SK-N-SH (cell line): ENCODE data around the gene PRAME. TPM values are rescaled to one million over a fixed set of nuclear protein-coding genes. Genes with fewer than 3 reads are reported as not detected.

Source experiments
- CTCF ChIA-PET: fragments of 300-600, 350-600 bp; formaldehyde crosslinking; extraction: SDS; loops from one replicate; lab custom pipeline; 2021; lab: Yijun Ruan, JAX
- POLR2A ChIA-PET: fragments of 350-600 bp; sonication (Branson Sonifier 250); formaldehyde crosslinking; extraction: SDS; loops from one replicate; lab custom pipeline; 2020; ENCODE audit warnings: antibody characterized with exemption, inconsistent platforms; lab: Yijun Ruan, JAX
- DNase-seq: peaks from one replicate; pipeline ENCODE4 v3.0.0; 2012
- H2AFZ ChIP-seq: fragments of 200-600 bp; sonication (generic); 2 replicates; pipeline ENCODE4 v1.8.1; 2016; ENCODE audit warnings: antibody characterized with exemption, mild to moderate bottlenecking, low read depth
- H3F3A ChIP-seq: fragments of 200-600 bp; sonication (generic); replicated peaks from 2 replicates; pipeline ENCODE3; 2016; ENCODE audit warnings: antibody characterized with exemption, mild to moderate bottlenecking; ENCODE audit not compliant: insufficient read depth
- H3K27ac ChIP-seq, 2 experiments: fragments of 200-500 bp in 1 of 2; fragments of 200-600 bp in 1 of 2; sonication (Bioruptor generic) in 1 of 2; sonication (generic), shearing (Covaris generic) in 1 of 2; 2 replicates each; pipeline versions ENCODE4 v1.5.1 to v1.6.1; 2014 to 2016; ENCODE audit warnings: low read depth in 2 of 2, inconsistent platforms in 1 of 2, low read length in 1 of 2, mild to moderate bottlenecking in 1 of 2, mixed read lengths in 1 of 2
- H3K27me3 ChIP-seq: fragments of 200-600 bp; sonication (generic), shearing (Covaris generic); 2 replicates; pipeline ENCODE4 v1.6.1; 2016; ENCODE audit warnings: mixed run types; ENCODE audit not compliant: insufficient read depth
- H3K36me3 ChIP-seq, 2 experiments: fragments of 200-500 bp in 1 of 2; fragments of 200-600 bp in 1 of 2; sonication (Bioruptor generic) in 1 of 2; sonication (generic) in 1 of 2; replicated peaks in 1 of 2; 2 replicates each; pipeline versions ENCODE3 to v1.5.1; 2014 to 2016; ENCODE audit warnings: low read length in 1 of 2, mild to moderate bottlenecking in 1 of 2; ENCODE audit not compliant: insufficient read depth in 2 of 2, control insufficient read depth in 1 of 2
- H3K4me1 ChIP-seq, 2 experiments: fragments of 200-500 bp in 1 of 2; fragments of 200-600 bp in 1 of 2; sonication (Bioruptor generic) in 1 of 2; sonication (generic), shearing (Covaris generic) in 1 of 2; 2 replicates each; pipeline versions ENCODE4 v1.5.1 to v1.6.1; 2014 to 2016; ENCODE audit warnings: low read depth in 1 of 2, low read length in 1 of 2, mixed run types in 1 of 2; ENCODE audit not compliant: insufficient read depth in 2 of 2, control insufficient read depth in 1 of 2
- H3K4me2 ChIP-seq: fragments of 200-600 bp; sonication (generic), shearing (Covaris generic); 2 replicates; pipeline ENCODE4 v1.6.1; 2017; ENCODE audit warnings: mixed run types
- H3K4me3 ChIP-seq, 2 experiments: fragments of 200-500 bp in 1 of 2; fragments of 200-600 bp in 1 of 2; sonication (Bioruptor generic) in 1 of 2; sonication (generic), shearing (Covaris generic) in 1 of 2; 2 replicates each; pipeline versions ENCODE4 v1.5.1 to v1.8.1; 2014 to 2016; ENCODE audit warnings: low read depth in 2 of 2, inconsistent platforms in 1 of 2, low read length in 1 of 2, mild to moderate bottlenecking in 1 of 2, mixed read lengths in 1 of 2, moderate library complexity in 1 of 2
- H3K79me2 ChIP-seq: fragments of 200-600 bp; sonication (generic); 2 replicates; pipeline ENCODE4 v1.8.1; 2017; ENCODE audit warnings: mild to moderate bottlenecking; ENCODE audit not compliant: insufficient read depth
- H3K9ac ChIP-seq: fragments of 200-600 bp; sonication (generic); 2 replicates; pipeline ENCODE4 v1.6.1; 2017; ENCODE audit warnings: mixed run types
- H3K9me2 ChIP-seq: fragments of 200-600 bp; sonication (generic); 2 replicates; pipeline ENCODE4 v1.6.1; 2017; ENCODE audit warnings: mixed run types
- H3K9me3 ChIP-seq: fragments of 200-600 bp; sonication (generic); 2 replicates; pipeline ENCODE4 v1.6.1; 2017; ENCODE audit warnings: mixed run types, mild to moderate bottlenecking, moderate library complexity
- H4K20me1 ChIP-seq: fragments of 200-600 bp; sonication (generic); 2 replicates; pipeline ENCODE4 v1.6.1; 2017; ENCODE audit warnings: mild to moderate bottlenecking, mixed run types; ENCODE audit not compliant: insufficient read depth
- CHD2 ChIP-seq: fragments of 150-350 bp; IDR thresholded peaks from 2 replicates; pipeline ENCODE4 v1.6.1; 2018; ENCODE audit warnings: low read length; ENCODE audit not compliant: partially characterized antibody
- EZH2phosphoT487 ChIP-seq: fragments of 200-600 bp; sonication (generic); IDR thresholded peaks from 2 replicates; pipeline ENCODE4 v1.6.1; 2017; ENCODE audit warnings: low read depth, mixed run types, mild to moderate bottlenecking, antibody characterized with exemption, moderate library complexity, borderline replicate concordance
- FOSL2 ChIP-seq: IDR thresholded peaks from 2 replicates; pipeline ENCODE4 v1.4.0; 2012; ENCODE audit warnings: low read depth, mild to moderate bottlenecking, moderate library complexity, borderline replicate concordance
- FOXM1 ChIP-seq: IDR thresholded peaks from 2 replicates; pipeline ENCODE4 v1.4.0; 2012; ENCODE audit warnings: low read depth, mild to moderate bottlenecking
- GATA2 ChIP-seq: sonication (generic); formaldehyde crosslinking; IDR thresholded peaks from 2 replicates; pipeline ENCODE4 v1.5.0; 2020; ENCODE audit warnings: mild to moderate bottlenecking, missing genetic modification reagents
- JUND ChIP-seq: IDR thresholded peaks from 2 replicates; pipeline ENCODE4 v1.4.0; 2012
- MEF2A ChIP-seq: IDR thresholded peaks from 2 replicates; pipeline ENCODE4 v1.4.0; 2012; ENCODE audit warnings: low read depth, borderline replicate concordance
- MXI1 ChIP-seq: IDR thresholded peaks from 2 replicates; pipeline ENCODE4 v1.6.1; 2012; ENCODE audit warnings: mild to moderate bottlenecking, low read depth, low read length, improper control_type of control experiment
- POLR2AphosphoS5 ChIP-seq: IDR thresholded peaks from 2 replicates; pipeline ENCODE4 v1.6.1; 2012; ENCODE audit warnings: low read depth, low read length
- RAD21 ChIP-seq: IDR thresholded peaks from 2 replicates; pipeline ENCODE4 v1.6.1; 2012; ENCODE audit warnings: mild to moderate bottlenecking, low read length
- RFX5 ChIP-seq: IDR thresholded peaks from 2 replicates; pipeline ENCODE4 v1.6.1; 2012; ENCODE audit warnings: mild to moderate bottlenecking, improper control_type of control experiment, low read length
- SIN3A ChIP-seq: IDR thresholded peaks from 2 replicates; pipeline ENCODE4 v1.6.1; 2012; ENCODE audit warnings: low read depth, mild to moderate bottlenecking, low read length, moderate library complexity, borderline replicate concordance
- SMC3 ChIP-seq: IDR thresholded peaks from 2 replicates; pipeline ENCODE4 v1.6.1; 2012; ENCODE audit warnings: low read depth, low read length, improper control_type of control experiment
- TAF1 ChIP-seq: IDR thresholded peaks from 2 replicates; pipeline ENCODE4 v1.6.1; 2012; ENCODE audit warnings: low read depth, mild to moderate bottlenecking, low read length, moderate library complexity, borderline replicate concordance
- WGBS: methylation state at CpG from one replicate; pipeline ENCODE4 v1.1.6; 2017; ENCODE audit warnings: low lambda C conversion rate; 5-methylcytosine and 5-hydroxymethylcytosine counted together
- polyA plus RNA-seq, 3 experiments: library from polyadenylated mRNA; depleted of rRNA; stranded (reverse); fragments of >200 nt; gene quantifications; 2 replicates each; pipeline ENCODE4 v1.2.3, GENCODE V29; 2012
- TF ChIP-seq, protein P1 (sequence below): fragments of 150-350 bp; IDR thresholded peaks from 2 replicates; pipeline ENCODE4 v1.6.1; 2017; ENCODE audit warnings: antibody characterized with exemption, low read length, low read depth, borderline replicate concordance
- TF ChIP-seq, protein P2 (sequence below): IDR thresholded peaks from 2 replicates; pipeline ENCODE4 v1.4.0; 2012; ENCODE audit warnings: low read depth, borderline replicate concordance
- TF ChIP-seq, protein P3 (sequence below): IDR thresholded peaks from 2 replicates; pipeline ENCODE4; 2012

The PRAME gene
- polyA plus RNA-seq, 1 of the 3 experiments (the other 2 are of a cell fraction) = 193 TPM

DNA sequence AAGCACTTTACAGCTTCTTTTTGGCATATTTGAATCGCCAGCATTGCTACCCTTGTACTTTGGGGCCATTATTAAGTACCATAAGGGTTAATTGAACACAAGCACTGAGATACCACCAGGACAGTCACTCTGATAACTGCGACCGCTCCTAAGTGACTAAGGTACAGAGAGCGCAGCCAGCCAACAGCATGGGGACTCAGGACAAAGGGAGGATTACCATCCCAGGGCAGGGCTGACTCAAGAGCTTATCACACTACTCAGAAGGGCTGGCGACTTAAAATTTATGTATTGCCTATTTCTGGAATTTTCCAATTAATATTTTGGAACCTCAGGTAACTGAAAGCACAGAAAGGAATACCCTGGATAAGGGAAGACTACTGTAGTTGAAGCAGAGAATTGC is 39.5 kb downstream of the PRAME start:
- no peak overlapping the region for H3K4me3 ChIP-seq
- CTCF ChIA-PET = interaction anchor here (0.8 to 1.9 kb wide), 2 partner anchors 11 to 57 kb away, joined by 3 to 21 read pairs; partner anchors contain the start of gene ZNF280B

DNA sequence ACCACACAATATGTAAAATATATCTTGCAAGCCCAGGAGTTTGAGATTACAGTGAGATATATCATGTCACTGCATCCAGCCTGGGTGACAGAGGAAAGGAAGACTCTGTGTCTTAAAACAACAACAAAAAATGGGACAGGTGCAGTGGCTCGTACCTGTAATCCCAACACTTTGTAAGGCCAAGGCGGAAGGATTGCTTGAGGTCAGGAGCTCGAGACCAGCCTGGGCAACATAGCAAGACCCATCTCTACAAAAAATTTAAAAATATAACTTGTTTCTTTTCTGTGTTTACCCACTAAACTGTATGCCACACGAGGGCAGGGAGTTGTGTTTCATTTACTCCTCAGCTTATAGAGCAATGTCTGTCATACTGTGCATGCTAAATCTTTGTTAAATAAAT is 42.1 kb downstream of the PRAME start:
- WGBS = 34% methylated on average over 4 of the region's 4 CpGs
- no peaks in the 10 kb centered on the region for H4K20me1 ChIP-seq
- no peaks in the 10 kb centered on the region for H3K9me2 ChIP-seq
- H3K36me3 ChIP-seq = no peaks in the 10 kb centered on the region
- no peak overlapping the region for H3K9ac ChIP-seq
- H3F3A ChIP-seq = no peaks in the 10 kb centered on the region
- CTCF ChIA-PET = interaction anchor here (1.1 kb wide), 1 partner anchor 54 kb away, joined by 3 read pairs; no protein-coding TSS in a partner anchor
- TF ChIP-seq JUND (no peak), RFX5 (no peak), POLR2AphosphoS5 (no peak), MEF2A (no peak), MXI1 (no peak), GATA2 (no peak), TAF1 (no peak), CHD2 (no peak), FOSL2 (no peak), EZH2phosphoT487 (no peak), SIN3A (no peak), FOXM1 (no peak)
- TF ChIP-seq, protein P1, sequence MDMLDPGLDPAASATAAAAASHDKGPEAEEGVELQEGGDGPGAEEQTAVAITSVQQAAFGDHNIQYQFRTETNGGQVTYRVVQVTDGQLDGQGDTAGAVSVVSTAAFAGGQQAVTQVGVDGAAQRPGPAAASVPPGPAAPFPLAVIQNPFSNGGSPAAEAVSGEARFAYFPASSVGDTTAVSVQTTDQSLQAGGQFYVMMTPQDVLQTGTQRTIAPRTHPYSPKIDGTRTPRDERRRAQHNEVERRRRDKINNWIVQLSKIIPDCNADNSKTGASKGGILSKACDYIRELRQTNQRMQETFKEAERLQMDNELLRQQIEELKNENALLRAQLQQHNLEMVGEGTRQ = no peak
- TF ChIP-seq, protein P2, sequence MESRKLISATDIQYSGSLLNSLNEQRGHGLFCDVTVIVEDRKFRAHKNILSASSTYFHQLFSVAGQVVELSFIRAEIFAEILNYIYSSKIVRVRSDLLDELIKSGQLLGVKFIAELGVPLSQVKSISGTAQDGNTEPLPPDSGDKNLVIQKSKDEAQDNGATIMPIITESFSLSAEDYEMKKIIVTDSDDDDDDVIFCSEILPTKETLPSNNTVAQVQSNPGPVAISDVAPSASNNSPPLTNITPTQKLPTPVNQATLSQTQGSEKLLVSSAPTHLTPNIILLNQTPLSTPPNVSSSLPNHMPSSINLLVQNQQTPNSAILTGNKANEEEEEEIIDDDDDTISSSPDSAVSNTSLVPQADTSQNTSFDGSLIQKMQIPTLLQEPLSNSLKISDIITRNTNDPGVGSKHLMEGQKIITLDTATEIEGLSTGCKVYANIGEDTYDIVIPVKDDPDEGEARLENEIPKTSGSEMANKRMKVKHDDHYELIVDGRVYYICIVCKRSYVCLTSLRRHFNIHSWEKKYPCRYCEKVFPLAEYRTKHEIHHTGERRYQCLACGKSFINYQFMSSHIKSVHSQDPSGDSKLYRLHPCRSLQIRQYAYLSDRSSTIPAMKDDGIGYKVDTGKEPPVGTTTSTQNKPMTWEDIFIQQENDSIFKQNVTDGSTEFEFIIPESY = no peak
- TF ChIP-seq, protein P3, sequence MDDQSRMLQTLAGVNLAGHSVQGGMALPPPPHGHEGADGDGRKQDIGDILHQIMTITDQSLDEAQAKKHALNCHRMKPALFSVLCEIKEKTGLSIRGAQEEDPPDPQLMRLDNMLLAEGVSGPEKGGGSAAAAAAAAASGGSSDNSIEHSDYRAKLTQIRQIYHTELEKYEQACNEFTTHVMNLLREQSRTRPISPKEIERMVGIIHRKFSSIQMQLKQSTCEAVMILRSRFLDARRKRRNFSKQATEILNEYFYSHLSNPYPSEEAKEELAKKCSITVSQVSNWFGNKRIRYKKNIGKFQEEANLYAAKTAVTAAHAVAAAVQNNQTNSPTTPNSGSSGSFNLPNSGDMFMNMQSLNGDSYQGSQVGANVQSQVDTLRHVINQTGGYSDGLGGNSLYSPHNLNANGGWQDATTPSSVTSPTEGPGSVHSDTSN = no peak
- TF ChIP-seq, all 33 proteins: peak for 0
- Histone ChIP-seq H3K27ac (no peak overlapping the region), H2AFZ (no peak overlapping the region), H3K4me1 (no peaks in the 10 kb centered on the region), H3K4me2 (no peak overlapping the region), H3K79me2 (no peaks in the 10 kb centered on the region), H3K9me3 (no peaks in the 10 kb centered on the region), H3K4me3 (no peak overlapping the region), H3K27me3 (no peaks in the 10 kb centered on the region; the same call in 1 of the 2 replicates)
- POLR2A ChIA-PET = no interaction called here
- no peak for DNase-seq

More for the DNA sequence above, 39.5 kb downstream of the PRAME start:
- Histone ChIP-seq H3K4me2 (no peak overlapping the region), H3K9me3 (no peaks in the 10 kb centered on the region), H3K9me2 (no peaks in the 10 kb centered on the region), H3K4me1 (no peaks in the 10 kb centered on the region), H3K36me3 (no peaks in the 10 kb centered on the region), H3K27me3 (peaks cover 1% of the 10 kb centered on the region; the same call in 1 of the 2 replicates), H3F3A (no peaks in the 10 kb centered on the region), H2AFZ (no peak overlapping the region; the same call in 1 of the 2 replicates), H3K79me2 (no peaks in the 10 kb centered on the region), H3K27ac (no peak overlapping the region), H3K9ac (no peak overlapping the region), H4K20me1 (no peaks in the 10 kb centered on the region)
- TF ChIP-seq RAD21 = no peak
- no peak for TF ChIP-seq SMC3
- 66% methylated on average over 5 of the region's 5 CpGs for WGBS
- POLR2A ChIA-PET = interaction anchor here (0.6 kb wide), 1 partner anchor 24 kb away, joined by 3 read pairs; no protein-coding TSS in a partner anchor
- no peak for DNase-seq
